ENCODE results near the gene FLNA. TPM values are rescaled to one million over a fixed set of nuclear protein-coding genes. Genes with fewer than 3 reads are reported as not detected.
"Not testable (repeated sequence)": the region's sequence is repeated elsewhere in the genome, so short reads cannot be mapped to it uniquely, and the experiment has no call there.

FLNA gene
- total RNA-seq, 1 donor = 933 TPM

DNA sequence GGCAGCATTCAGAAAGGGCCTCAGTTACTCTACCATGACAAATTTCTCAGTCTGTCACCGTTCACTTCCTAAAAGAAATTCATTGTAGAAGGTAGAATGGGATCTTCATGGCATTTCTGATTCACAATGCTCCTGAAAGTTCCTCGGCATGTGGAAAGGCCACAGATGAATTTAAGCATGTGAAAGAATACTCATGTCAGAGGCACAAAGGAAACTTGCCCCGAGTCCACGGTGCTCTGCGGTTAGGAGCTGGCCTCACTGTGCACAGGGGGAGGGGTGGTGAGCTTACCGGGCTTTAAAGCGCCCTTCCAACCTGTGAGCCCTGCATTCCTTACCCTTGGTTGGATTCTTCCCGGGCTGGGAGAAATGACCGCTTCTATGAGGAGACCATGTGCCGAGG is 69.6 kb downstream of the FLNA start:
- H3K4me1 ChIP-seq (ENCODE audit: insufficient read depth, low read length) = peaks cover 38% of the 10 kb centered on the region
- H3K4me3 ChIP-seq (ENCODE audit: low read length) = no peak overlapping the region
- no peaks in the 10 kb centered on the region for H3K9me3 ChIP-seq (ENCODE audit: low read depth, low read length)
- no peaks in the 10 kb centered on the region for H3K27me3 ChIP-seq (ENCODE audit: insufficient read depth, low read length)

DNA sequence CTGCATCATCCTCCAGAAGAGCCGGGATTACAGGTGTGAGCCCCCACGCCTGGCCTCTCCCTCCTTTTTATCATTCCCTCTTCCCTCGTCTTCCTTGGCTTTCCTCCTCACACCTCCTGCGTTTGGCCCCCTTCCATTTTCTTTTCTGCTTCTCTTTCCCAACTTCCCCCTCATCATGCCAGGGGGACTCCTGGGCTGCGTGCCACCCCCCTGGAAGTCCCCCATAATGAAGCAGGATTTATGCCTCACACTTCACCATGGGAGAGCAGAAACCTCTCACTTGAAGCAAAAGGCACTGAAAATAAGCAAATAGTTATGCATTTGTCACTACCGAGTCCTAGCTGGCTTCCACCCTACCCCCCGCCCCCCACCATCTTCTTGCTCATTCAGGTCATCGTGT is 71.0 kb downstream of the FLNA start:
- H3K4me1 ChIP-seq (ENCODE audit: insufficient read depth, low read length) = peaks cover 32% of the 10 kb centered on the region
- no peaks in the 10 kb centered on the region for H3K9me3 ChIP-seq (ENCODE audit: low read depth, low read length)
- H3K4me3 ChIP-seq (ENCODE audit: low read length) = no peak overlapping the region
- no peaks in the 10 kb centered on the region for H3K27me3 ChIP-seq (ENCODE audit: insufficient read depth, low read length)

DNA sequence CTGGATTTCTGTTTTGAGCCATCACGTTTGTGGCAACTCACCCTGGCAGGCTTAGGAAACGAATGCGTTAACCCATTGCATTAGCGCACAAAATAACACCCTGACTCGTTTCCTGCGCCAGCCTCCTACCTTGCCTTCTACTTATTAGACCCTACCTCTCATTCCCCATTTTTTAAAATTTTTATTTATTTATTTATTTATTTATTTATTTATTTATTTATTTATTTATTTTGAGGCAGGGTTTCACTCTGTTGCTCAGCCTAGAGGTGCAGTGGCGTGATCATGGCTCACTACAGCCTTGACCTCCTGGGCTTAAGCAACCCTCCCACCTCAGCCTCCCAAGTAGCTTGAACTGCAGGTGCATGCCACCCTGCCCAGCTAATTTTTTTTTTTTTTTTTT is 71.4 kb downstream of the FLNA start:
- H3K27me3 ChIP-seq (ENCODE audit: insufficient read depth, low read length); H3K4me3 ChIP-seq (ENCODE audit: low read length); H3K9me3 ChIP-seq (ENCODE audit: low read depth, low read length): not testable (repeated sequence)
- H3K4me1 ChIP-seq (ENCODE audit: insufficient read depth, low read length) = peaks cover 27% of the 10 kb centered on the region

DNA sequence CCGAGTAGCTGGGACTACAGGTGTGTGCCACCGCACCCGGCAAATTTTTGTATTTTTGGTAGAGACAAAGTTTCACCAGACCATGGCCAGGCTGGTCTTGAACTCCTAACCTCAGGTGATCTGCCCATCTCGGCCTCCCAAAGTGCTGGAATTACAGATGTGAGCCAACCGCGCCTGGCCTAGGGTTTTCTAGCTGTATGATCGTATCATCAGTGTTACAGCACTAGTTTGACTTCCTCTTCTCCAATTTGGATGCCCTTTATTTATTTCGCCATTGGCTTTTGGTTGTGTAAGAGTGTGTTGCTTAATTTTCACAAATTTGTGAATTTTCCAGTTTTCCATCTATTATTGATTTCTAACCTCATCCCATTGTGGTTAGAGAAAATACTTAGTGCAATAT is 73.6 kb downstream of the FLNA start:
- no peak overlapping the region for H3K4me3 ChIP-seq (ENCODE audit: low read length)
- H3K4me1 ChIP-seq (ENCODE audit: insufficient read depth, low read length) = peaks cover 17% of the 10 kb centered on the region
- H3K9me3 ChIP-seq (ENCODE audit: low read depth, low read length) = no peaks in the 10 kb centered on the region
- no peaks in the 10 kb centered on the region for H3K27me3 ChIP-seq (ENCODE audit: insufficient read depth, low read length)

Other genes with a start within 250 kb of the FLNA start
- gene OPN1LW, start 230.4 kb downstream of the FLNA start, total RNA-seq = not detected
- gene OPN1MW, start 192.0 kb downstream of the FLNA start, total RNA-seq = not detected
- gene OPN1MW2, start 154.9 kb downstream of the FLNA start, total RNA-seq = not detected
- gene OPN1MW3, start 117.1 kb downstream of the FLNA start, total RNA-seq = not detected
- gene TEX28, start 79.5 kb downstream of the FLNA start, total RNA-seq = not detected
- gene TKTL1, start 78.8 kb downstream of the FLNA start, total RNA-seq = 4.1 TPM
- gene EMD, start 4.7 kb upstream of the FLNA start, total RNA-seq = 39.3 TPM
- gene RPL10, start 23.7 kb upstream of the FLNA start, total RNA-seq = 8,353 TPM
- gene DNASE1L1, start 34.6 kb upstream of the FLNA start, total RNA-seq = 30.2 TPM
- gene TAFAZZIN, start 36.9 kb upstream of the FLNA start, total RNA-seq = 33.2 TPM
- 47.9 TPM for gene ATP6AP1, start 54.0 kb upstream of the FLNA start, total RNA-seq
- 67.6 TPM for gene GDI1, start 62.5 kb upstream of the FLNA start, total RNA-seq
- gene FAM50A, start 69.5 kb upstream of the FLNA start, total RNA-seq = 19.1 TPM
- gene PLXNA3, start 83.6 kb upstream of the FLNA start, total RNA-seq = 5.5 TPM
- 2.6 TPM for gene LAGE3, start 104.6 kb upstream of the FLNA start, total RNA-seq
- gene UBL4A, start 112.0 kb upstream of the FLNA start, total RNA-seq = 15.2 TPM
- 15.0 TPM for gene SLC10A3, start 116.0 kb upstream of the FLNA start, total RNA-seq
- gene FAM3A, start 141.6 kb upstream of the FLNA start, total RNA-seq = 12.8 TPM
- gene G6PD, start 172.2 kb upstream of the FLNA start, total RNA-seq = 32.0 TPM
- 11.8 TPM for gene IKBKG, start 173.0 kb upstream of the FLNA start, total RNA-seq
- not detected for gene CTAG1A, start 210.5 kb upstream of the FLNA start, total RNA-seq
- gene CTAG1B, start 244.6 kb upstream of the FLNA start, total RNA-seq = not detected

All from mononuclear cell (primary cell).